Osteocyte (in vitro differentiated cells): Measurements from ENCODE around the gene EPHX1. TPM values are rescaled to one million over a fixed set of nuclear protein-coding genes. Genes with fewer than 3 reads are reported as not detected.
"Not testable (repeated sequence)": the region's sequence is repeated elsewhere in the genome, so short reads cannot be mapped to it uniquely, and the experiment has no call there.

Source experiments
- DNase-seq: peaks from one replicate; pipeline ENCODE4 v3.0.0; 2021; ENCODE audit warnings: mixed read lengths; ENCODE audit not compliant: unreplicated experiment; ENCODE audit errors: extremely low spot score
- H3K27ac Mint-ChIP-seq: one replicate; pipeline ENCODE4 v1.8.0; 2021; ENCODE audit warnings: mild to moderate bottlenecking, mixed read lengths; ENCODE audit not compliant: unreplicated experiment
- H3K27me3 Mint-ChIP-seq: one replicate; pipeline ENCODE4 v1.8.0; 2021; ENCODE audit warnings: mixed read lengths; ENCODE audit not compliant: unreplicated experiment
- H3K36me3 Mint-ChIP-seq: one replicate; pipeline ENCODE4 v1.8.0; 2021; ENCODE audit warnings: mixed read lengths; ENCODE audit not compliant: unreplicated experiment
- H3K4me1 Mint-ChIP-seq: one replicate; pipeline ENCODE4 v1.8.0; 2021; ENCODE audit warnings: mixed read lengths; ENCODE audit not compliant: unreplicated experiment
- H3K4me3 Mint-ChIP-seq: one replicate; pipeline ENCODE4 v1.8.0; 2021; ENCODE audit warnings: mild to moderate bottlenecking, moderate library complexity, mixed read lengths; ENCODE audit not compliant: unreplicated experiment
- H3K9me3 Mint-ChIP-seq: one replicate; pipeline ENCODE4 v1.8.0; 2021; ENCODE audit warnings: mixed read lengths; ENCODE audit not compliant: unreplicated experiment
- CTCF ChIP-seq: fragments of 200-600 bp; sonication (generic); IDR thresholded peaks from 2 replicates; pipeline ENCODE4 v1.5.0; 2021; ENCODE audit warnings: antibody characterized with exemption, mild to moderate bottlenecking, moderate library complexity
- total RNA-seq: library from RNA; stranded (reverse); gene quantifications from 2 replicates; pipeline ENCODE4 v1.2.1, GENCODE V29; 2021

EPHX1 gene
- total RNA-seq, 1 donor from 2014 or later: 32.3 TPM

DNA sequence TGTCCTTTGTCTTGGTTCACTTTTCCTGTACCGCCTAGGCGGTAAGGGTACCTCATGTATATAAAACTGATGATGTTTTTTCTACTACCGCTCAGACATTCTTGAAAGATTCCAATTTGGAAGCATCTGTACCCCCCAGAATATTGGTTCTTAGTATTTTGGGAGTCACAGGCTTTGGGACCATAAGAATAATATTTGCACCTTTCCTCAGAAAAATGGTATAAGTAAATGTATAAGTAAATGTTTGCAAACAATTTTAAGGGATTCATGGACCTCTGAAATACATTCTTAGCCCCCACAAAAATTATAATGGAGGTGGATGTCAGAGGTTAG is 31.6 kb upstream of the EPHX1 start:
- Mint-ChIP-seq H3K4me3 (no peak overlapping the region), H3K36me3 (no peaks in the 10 kb centered on the region), H3K9me3 (no peaks in the 10 kb centered on the region), H3K4me1 (peaks cover 43% of the 10 kb centered on the region), H3K27ac (no peak overlapping the region), H3K27me3 (no peaks in the 10 kb centered on the region)
- no peak for DNase-seq
- TF ChIP-seq CTCF: no peak

DNA sequence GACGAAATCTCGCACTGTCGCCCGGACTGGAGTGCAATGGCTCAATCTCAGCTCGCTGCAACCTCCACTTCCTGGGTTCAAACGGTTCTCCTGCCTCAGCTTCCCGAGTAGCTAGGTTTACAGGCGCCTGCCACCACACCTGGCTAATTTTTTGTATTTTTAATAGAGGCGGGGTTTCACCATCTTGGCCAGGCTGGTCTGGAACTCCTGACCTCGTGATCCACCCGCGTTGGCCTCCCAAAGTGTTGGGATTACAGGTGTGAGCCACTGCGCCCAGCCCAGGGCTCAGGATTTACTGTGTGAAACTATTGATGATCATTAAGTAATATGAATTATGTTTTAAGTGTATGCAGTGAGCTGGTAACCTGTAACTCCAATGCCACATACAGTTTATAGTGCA is 30.8 kb upstream of the EPHX1 start:
- not testable (repeated sequence) for H3K4me3 Mint-ChIP-seq, H3K36me3 Mint-ChIP-seq, H3K27me3 Mint-ChIP-seq, H3K9me3 Mint-ChIP-seq, H3K27ac Mint-ChIP-seq
- peaks cover 37% of the 10 kb centered on the region for H3K4me1 Mint-ChIP-seq
- peak; percentile 56 for DNase-seq

DNA sequence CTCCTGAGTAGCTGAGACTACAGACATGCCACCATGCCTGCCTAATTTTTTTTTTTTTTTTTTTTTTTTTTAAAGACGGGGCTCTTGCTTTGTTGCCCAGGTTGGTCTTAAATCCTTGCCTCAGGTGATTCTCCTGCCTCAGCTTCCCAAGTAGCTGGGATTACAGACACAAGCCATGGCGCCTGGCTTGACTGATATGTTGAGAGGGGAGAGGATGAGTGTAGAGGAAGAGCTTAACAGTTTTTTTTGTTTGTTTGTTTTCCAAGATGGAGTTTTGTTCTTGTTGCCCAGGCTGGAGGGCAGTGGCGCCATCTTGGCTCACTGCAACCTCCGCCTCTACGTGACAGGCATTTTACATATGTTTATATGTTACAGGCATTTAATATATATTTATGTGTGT is 29.8 kb upstream of the EPHX1 start:
- no peak for DNase-seq
- no peak overlapping the region for H3K27ac Mint-ChIP-seq

DNA sequence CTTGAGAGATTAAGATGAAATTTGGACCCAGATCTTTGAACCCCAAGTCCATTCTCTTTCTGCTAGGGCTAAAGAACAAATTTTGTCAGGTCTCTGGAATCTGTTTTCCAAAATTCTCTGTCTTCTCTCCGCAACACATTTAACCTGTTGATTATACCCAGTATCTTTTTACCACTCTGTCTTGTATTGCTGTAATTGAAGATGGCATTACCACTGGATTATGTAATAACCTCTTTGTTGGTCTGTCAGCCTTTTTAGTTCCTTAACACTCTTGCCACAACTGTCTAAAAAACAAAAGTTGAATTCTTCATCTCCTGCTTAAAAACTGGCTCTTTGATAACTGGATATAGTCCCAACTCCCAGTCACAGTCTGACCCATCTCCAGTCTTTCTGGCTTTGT is 29.3 kb upstream of the EPHX1 start:
- no peaks in the 10 kb centered on the region for H3K9me3 Mint-ChIP-seq
- peaks cover 6% of the 10 kb centered on the region for H3K36me3 Mint-ChIP-seq
- peak overlapping the region; percentile 58 for H3K27ac Mint-ChIP-seq
- H3K4me1 Mint-ChIP-seq: peaks cover 33% of the 10 kb centered on the region
- no peak for DNase-seq
- peak overlapping the region; percentile 30 for H3K4me3 Mint-ChIP-seq
- no peaks in the 10 kb centered on the region for H3K27me3 Mint-ChIP-seq
- TF ChIP-seq CTCF: no peak

More for the DNA sequence above, 29.8 kb upstream of the EPHX1 start:
- Mint-ChIP-seq H3K9me3 (no peaks in the 10 kb centered on the region), H3K4me1 (peaks cover 33% of the 10 kb centered on the region), H3K27me3 (no peaks in the 10 kb centered on the region), H3K4me3 (no peak overlapping the region), H3K36me3 (peaks cover 6% of the 10 kb centered on the region)
- no peak for TF ChIP-seq CTCF

DNA sequence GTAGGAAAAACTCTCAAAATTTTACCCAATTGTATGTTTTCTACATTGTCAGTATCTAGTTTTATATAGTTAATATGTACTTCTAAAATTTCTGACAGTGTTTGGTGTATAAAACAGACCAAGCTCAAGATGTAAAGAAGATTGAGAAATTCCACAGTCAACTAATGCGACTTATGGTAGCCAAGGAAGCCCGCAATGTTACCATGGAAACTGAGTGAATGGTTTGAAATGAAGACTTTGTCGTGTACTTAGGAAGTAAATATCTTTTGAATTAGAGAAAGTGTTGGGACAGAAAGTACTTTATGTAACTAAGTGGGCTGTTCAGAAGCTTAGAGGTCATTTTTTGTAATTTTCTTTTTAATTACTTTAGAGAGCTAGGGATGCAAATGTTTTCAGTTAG is 20.8 kb upstream of the EPHX1 start:
- H3K27ac Mint-ChIP-seq, H3K9me3 Mint-ChIP-seq, H3K27me3 Mint-ChIP-seq, DNase-seq, H3K4me1 Mint-ChIP-seq, H3K4me3 Mint-ChIP-seq: not testable (repeated sequence)
- H3K36me3 Mint-ChIP-seq: peaks cover 58% of the 10 kb centered on the region

DNA sequence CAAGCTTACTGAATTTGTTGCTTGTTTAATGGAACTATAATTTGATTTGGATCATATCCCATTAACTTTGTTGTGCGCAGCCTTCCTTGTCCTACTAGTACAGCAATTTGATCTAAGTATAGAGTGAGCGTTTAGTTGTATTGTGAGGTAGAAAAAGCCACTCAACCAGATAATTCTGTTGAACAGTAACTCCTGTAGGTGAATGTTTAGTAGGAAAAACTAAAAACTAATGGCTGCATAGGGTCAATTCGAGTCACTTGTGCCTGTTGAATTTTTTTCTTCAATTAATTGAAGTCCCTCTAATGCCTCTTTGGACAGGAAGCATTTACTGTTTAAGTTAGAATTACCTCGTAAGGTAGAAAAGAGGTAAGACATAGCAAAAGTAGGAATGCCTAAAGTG is 15.0 kb upstream of the EPHX1 start:
- H3K27me3 Mint-ChIP-seq: no peaks in the 10 kb centered on the region
- H3K4me1 Mint-ChIP-seq: no peaks in the 10 kb centered on the region
- H3K27ac Mint-ChIP-seq: no peak overlapping the region
- TF ChIP-seq CTCF: no peak
- no peaks in the 10 kb centered on the region for H3K9me3 Mint-ChIP-seq
- DNase-seq: no peak
- peaks cover 41% of the 10 kb centered on the region for H3K36me3 Mint-ChIP-seq
- no peak overlapping the region for H3K4me3 Mint-ChIP-seq

- H3K27me3 Mint-ChIP-seq, H3K27ac Mint-ChIP-seq, H3K4me3 Mint-ChIP-seq, H3K4me1 Mint-ChIP-seq, DNase-seq, H3K9me3 Mint-ChIP-seq: not testable (repeated sequence)
- peaks cover 35% of the 10 kb centered on the region for H3K36me3 Mint-ChIP-seq
Observed at GRCh38 chr1:225796097-225796496, 13.8 kb upstream of the EPHX1 start.

DNA sequence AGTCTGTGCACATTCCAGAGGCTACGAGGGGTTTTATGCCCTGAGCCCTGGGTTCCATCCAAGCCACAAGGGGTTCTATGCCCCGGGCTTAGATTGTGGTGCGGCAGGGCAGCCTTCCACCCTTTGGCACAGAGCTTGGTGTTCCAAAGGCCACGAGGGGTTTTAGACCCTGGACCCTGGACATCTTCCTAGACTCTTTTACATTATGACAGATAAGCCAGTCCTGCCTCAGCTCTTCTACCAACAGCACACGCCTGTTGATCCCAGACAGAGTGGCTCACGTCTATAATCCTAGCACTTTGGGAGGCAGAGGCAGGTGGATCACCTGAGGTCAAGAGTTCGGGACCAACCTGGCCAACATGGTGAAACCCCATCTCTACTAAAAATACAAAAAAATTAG is 8.8 kb upstream of the EPHX1 start:
- H3K27ac Mint-ChIP-seq, H3K27me3 Mint-ChIP-seq, H3K4me3 Mint-ChIP-seq, H3K4me1 Mint-ChIP-seq, H3K36me3 Mint-ChIP-seq, H3K9me3 Mint-ChIP-seq, DNase-seq: not testable (repeated sequence)
